ENCODE data around the gene ZDHHC19.
"Not testable (repeated sequence)": the region's sequence is repeated elsewhere in the genome, so short reads cannot be mapped to it uniquely, and the experiment has no call there.

DNA sequence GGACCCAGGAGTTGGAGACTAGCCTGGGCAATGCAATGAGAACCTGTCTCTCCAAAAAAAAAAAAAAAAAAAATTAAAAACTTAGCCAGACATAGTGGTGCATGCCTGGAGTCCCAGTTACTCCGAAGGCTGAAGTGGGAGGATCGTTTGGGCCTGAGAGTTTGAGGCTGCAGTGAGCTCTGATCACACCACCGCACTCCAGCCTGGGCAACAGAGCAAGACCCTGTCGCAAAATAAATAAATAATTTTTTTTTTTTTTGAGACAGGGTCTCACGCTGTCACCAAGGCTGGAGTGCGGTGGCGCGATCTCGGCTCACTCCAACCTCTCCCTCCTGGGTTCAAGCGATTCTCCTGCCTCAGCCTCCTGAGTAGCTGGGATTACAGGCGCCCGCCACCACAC lies 40.9 kb downstream of the ZDHHC19 start:
- not testable (repeated sequence) for TF ChIP-seq CTCF (IDR thresholded peaks at IDR 0.05 in 8 of 11, conservative IDR thresholded peaks at IDR 0.05 in 3 of 11); POLR2A (IDR thresholded peaks at IDR 0.05); POLR2AphosphoS5 (IDR thresholded peaks at IDR 0.05)
